GM18951 (cell line): ENCODE measurements around the gene SACM1L.

ENCODE experiments used
- POLR2A ChIP-seq: IDR thresholded peaks from 4 replicates; pipeline ENCODE4 v1.6.1; 2011; ENCODE audit warnings: mild to moderate bottlenecking; ENCODE audit not compliant: insufficient read length, insufficient read depth; ENCODE audit errors: extremely low read depth
- in situ Hi-C: fragments of 300-500 bp; cut with MboI; formaldehyde crosslinking; loops from one replicate; pipeline ENCODE4 v1.12.0; 2022; ENCODE audit warnings: low sequenced_read_pairs, mixed read lengths, inconsistent platforms; ENCODE audit not compliant: unreplicated experiment

Gene SACM1L

DNA sequence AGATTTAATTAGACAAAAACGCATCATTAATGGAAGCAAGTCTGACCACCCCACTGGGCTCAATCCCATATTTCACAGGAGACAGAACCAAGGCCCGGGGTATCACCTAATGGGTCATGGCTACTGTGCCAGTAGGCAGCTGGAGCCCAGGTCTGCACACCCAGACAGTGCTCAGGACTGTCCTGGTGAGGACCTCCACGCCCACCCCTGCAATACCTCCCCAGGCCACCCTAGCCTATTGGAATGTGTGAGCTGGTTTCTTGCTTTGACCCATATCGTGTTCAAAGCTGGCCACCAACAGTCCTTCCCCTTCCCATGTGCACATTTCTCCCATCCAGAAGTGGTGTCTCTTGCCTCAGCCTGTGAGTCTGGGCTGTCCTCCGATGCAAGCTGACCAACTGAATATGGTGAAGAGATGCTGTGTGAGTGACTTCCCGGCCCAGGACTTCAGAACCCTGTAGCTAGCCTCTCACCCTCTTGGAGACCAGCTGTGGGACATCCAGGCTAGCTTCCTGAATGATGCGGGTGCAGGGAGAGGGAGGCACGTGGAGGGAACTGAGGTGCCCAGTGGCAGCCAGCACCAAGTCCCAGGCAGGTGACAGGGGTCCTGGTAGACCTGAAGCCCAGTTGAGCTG is 88.0 kb downstream of the SACM1L start:
- in situ Hi-C loops, result no loop called here
- TF ChIP-seq POLR2A, result no peak

GRCh38 chr3:45777746-45778386 is 88.7 kb downstream of the SACM1L start:
- in situ Hi-C loops, result no loop called here
- no peak for TF ChIP-seq POLR2A

- no peak for TF ChIP-seq POLR2A
- in situ Hi-C loops, result no loop called here
Measured at GRCh38 chr3:45778761-45779201, 89.6 kb downstream of the SACM1L start.

DNA sequence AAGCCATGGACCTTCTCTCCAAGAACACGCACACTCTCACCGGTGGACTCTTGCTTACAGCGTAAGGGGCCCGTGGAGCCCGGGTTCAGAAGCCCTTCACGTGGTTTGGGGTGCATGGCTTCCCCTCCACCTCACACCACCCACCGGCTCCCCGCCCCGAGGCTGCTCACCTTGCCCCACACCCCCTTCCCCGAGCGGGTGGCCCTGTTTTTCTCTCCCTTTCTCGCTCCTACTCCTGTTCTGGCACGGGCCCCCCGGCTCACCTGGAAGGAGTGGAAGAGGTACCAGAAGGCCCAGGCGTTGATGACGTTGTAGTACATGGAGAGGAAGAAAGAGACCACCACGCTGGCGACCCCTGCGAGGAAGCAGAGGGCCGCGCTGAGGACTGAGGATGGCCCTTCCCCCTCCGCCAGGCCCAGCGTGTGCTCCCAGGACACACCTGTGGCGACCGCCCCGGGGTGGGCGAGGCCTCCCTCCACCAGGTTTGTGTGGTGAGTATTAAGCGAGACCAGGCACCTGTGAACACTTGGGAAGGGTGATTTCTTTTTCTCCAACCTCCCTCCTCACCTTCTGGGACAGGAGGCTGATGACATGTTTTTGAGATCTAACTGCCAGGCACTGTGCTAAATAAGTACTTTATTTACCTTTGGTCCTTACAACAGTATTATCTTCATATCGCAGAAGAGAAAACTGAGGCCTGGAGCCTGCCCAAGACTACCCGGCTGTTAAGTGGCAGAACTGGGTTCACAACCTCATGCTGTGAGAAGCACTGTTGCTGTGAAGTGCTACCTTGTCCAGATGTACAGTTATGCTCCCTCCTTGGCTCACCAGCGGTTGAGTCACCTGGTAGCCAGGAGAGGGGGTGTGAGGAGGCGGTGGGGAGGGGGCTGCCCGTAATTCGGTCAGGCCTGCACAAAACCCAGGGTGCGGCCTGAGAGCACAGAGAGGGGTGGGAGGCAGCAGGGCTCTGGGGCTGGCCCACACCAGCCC is 90.8 kb downstream of the SACM1L start:
- TF ChIP-seq POLR2A, result no peak
- in situ Hi-C loops, result no loop called here

GRCh38 chr3:45781271-45781670 is 92.1 kb downstream of the SACM1L start:
- TF ChIP-seq POLR2A, result no peak
- in situ Hi-C loops, result no loop called here

DNA sequence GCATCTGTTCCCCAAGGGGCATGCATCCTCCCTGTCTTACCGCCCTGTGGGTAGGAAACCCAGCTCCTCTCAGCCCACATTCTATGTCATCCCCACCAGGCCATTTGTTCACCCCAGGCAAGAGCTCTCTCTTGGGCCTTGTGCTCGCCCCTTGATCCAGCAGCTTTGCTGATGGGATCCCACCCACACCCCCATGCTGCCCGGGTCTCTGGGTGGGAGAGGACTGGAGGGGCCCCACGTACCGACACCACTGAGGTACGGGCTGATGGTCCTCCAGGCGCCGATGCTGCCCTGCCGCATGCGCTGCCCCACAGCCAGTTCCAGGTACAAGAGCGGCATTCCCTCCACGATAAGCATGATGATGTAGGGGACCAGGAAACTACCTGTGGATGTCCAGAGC is 92.6 kb downstream of the SACM1L start:
- TF ChIP-seq POLR2A, result no peak
- in situ Hi-C loops, result no loop called here

DNA sequence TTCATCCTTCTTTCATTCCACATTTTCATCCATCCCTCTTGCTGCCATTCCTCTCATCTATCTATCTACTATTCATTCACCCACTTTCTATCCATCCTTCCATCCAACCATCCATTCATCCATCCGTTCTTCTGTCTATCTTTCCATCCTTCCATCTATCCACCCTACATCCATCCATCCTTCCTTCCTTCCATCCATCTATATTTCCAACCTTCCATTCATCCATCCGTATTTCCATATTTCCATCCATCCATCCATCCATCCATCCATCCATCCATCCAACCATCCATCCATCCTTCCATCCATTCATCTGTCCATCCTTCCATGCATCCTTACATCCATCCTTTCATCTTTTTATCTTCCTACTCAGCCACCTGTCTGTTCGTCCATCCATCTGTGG is 93.2 kb downstream of the SACM1L start:
- TF ChIP-seq POLR2A, result no peak
- in situ Hi-C loops, result no loop called here

DNA sequence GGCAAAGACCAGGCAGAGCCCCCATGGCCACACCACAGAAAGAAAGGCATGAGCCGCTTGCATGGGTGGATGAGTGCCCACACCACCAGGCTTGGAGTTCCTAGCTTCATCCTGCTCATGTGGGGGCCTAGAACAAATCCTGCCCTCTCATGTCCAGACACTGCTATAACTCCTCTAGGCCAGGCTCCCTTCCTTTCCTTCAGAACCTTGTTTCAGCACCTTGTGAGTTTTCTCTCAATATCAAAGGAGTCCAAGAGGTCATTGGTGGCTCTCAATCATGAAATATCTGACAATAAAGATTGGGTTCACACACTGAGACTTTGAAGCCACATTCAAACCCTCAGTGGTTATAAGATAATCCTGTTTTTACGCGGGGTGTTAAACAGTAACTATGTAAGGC is 94.5 kb downstream of the SACM1L start:
- no peak for TF ChIP-seq POLR2A
- in situ Hi-C loops, result no loop called here

GRCh38 chr3:45785605-45786150 is 96.5 kb downstream of the SACM1L start:
- in situ Hi-C loops, result no loop called here
- TF ChIP-seq POLR2A, result no peak

- in situ Hi-C loops, result no loop called here
- TF ChIP-seq POLR2A, result no peak
Measured at GRCh38 chr3:45786801-45787495, 97.8 kb downstream of the SACM1L start.

- TF ChIP-seq POLR2A, result no peak
- in situ Hi-C loops, result no loop called here
Measured at GRCh38 chr3:45787551-45787950, 98.4 kb downstream of the SACM1L start.

- TF ChIP-seq POLR2A, result no peak
- in situ Hi-C loops, result no loop called here
Measured at GRCh38 chr3:45789235-45789812, 100.1 kb downstream of the SACM1L start.
